Suprapubic skin (tissue), 4 donors: Measurements from ENCODE around the gene CHRDL2. TPM values are rescaled to one million over a fixed set of nuclear protein-coding genes. Genes with fewer than 3 reads are reported as not detected.

Source experiments
- DNase-seq, 2 donors: peaks; one replicate each; pipeline ENCODE4 v3.0.0-alpha.2; 2019; ENCODE audit warnings: low spot score in 2 of 2
- H3K27ac ChIP-seq: fragments of 200-600 bp; sonication (generic); one replicate; pipeline ENCODE4 v1.5.1; 2019
- H3K27me3 ChIP-seq: fragments of 200-600 bp; sonication (generic); one replicate; pipeline ENCODE4 v1.5.1; 2019
- H3K36me3 ChIP-seq: fragments of 200-600 bp; sonication (generic); one replicate; pipeline ENCODE4 v1.5.1; 2019
- H3K4me1 ChIP-seq: fragments of 200-600 bp; sonication (generic); one replicate; pipeline ENCODE4 v1.5.1; 2019
- H3K4me3 ChIP-seq: fragments of 200-600 bp; sonication (generic); one replicate; pipeline ENCODE4 v1.5.1; 2019; ENCODE audit warnings: mild to moderate bottlenecking
- H3K9me3 ChIP-seq: fragments of 200-600 bp; sonication (generic); one replicate; pipeline ENCODE4 v1.5.1; 2019
- CTCF ChIP-seq, 2 donors: fragments of 200-600 bp in 1 of 2; fragments of 450-650 bp in 1 of 2; sonication (generic) in 1 of 2; IDR thresholded peaks; one replicate each; pipeline ENCODE4 v1.5.1; 2016 to 2019; ENCODE audit warnings: antibody characterized with exemption in 2 of 2, mild to moderate bottlenecking in 1 of 2, moderate library complexity in 1 of 2
- EP300 ChIP-seq: sonication (generic); formaldehyde crosslinking; IDR thresholded peaks from one replicate; pipeline ENCODE4 v1.6.1; 2017; ENCODE audit warnings: antibody characterized with exemption
- POLR2A ChIP-seq, 2 donors: fragments of 450-650 bp; IDR thresholded peaks; one replicate each; pipeline ENCODE4 v1.6.1; 2017; ENCODE audit warnings: antibody characterized with exemption in 2 of 2, mild to moderate bottlenecking in 2 of 2, moderate library complexity in 2 of 2
- POLR2AphosphoS5 ChIP-seq, 3 donors: sonication (generic); formaldehyde crosslinking; IDR thresholded peaks; one replicate each; pipeline ENCODE4 v1.6.1; 2017; ENCODE audit warnings: antibody characterized with exemption in 3 of 3
- WGBS: methylation state at CpG from one replicate; pipeline ENCODE4 v1.1.5; 2018; 5-methylcytosine and 5-hydroxymethylcytosine counted together
- total RNA-seq, 4 donors: library from RNA; depleted of rRNA; stranded (reverse); fragments of >200 nt; gene quantifications; one replicate each; pipeline ENCODE4 v1.1.0, GENCODE V29; 2016

The CHRDL2 gene
- total RNA-seq, 4 donors from 2014 or later, result not detected

DNA sequence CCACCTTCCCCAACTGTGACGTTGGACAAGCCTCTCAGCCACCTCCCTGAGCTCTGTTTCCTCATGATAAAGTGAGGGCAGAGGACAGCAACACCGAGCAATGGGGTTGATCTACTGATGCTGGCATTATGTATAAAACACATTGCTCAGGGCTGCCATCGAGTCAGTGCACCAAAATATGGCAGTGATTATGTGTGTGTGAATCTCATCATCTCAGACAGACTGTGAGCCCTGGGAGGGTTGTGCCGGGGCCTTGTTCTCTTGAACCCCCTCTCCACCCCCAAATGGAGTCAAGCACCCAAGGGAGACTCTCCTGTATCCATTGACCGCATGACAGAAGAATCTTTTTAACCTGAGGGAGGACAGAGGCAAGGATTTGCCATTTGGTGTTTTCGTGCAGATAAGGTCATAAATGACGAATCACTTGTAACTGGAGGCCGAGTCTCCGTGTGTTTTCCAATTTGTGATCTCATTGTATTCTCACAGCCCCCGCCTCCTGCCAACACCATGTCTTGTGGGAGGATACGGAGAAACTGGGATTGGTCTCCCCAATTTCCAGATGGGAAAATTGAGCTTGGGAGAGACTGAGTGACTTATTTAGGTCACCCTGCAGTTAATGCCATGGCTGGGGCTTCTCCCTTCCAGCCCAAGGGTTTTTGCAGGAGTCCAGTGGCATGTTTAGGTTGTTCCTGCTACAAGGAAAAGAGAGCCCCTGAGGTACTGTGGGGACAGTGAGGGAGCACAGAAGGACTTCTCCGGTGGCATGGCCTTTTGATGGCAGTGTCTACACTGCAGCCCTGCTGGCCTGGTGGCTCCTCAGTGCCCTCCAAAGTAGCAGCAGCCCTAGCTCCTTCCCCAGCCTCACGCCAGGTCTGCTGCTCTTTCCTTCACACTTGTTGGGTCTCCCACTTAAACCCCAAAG, 52.4 kb downstream of the CHRDL2 start:
- peak in 1 of 2 donors; percentile 21 for DNase-seq
- TF ChIP-seq POLR2A (IDR thresholded peaks at IDR 0.05) (no peak), POLR2AphosphoS5 (IDR thresholded peaks at IDR 0.05) (no peak), EP300 (no peak)
- H3K36me3 ChIP-seq, result no peaks in the 10 kb centered on the region
- 72% methylated on average over 11 of the region's 13 CpGs for WGBS
- no peak overlapping the region for H3K27ac ChIP-seq
- no peaks in the 10 kb centered on the region for H3K9me3 ChIP-seq
- peaks cover 12% of the 10 kb centered on the region for H3K4me1 ChIP-seq
- no peaks in the 10 kb centered on the region for H3K27me3 ChIP-seq
- H3K4me3 ChIP-seq, result no peak overlapping the region

DNA sequence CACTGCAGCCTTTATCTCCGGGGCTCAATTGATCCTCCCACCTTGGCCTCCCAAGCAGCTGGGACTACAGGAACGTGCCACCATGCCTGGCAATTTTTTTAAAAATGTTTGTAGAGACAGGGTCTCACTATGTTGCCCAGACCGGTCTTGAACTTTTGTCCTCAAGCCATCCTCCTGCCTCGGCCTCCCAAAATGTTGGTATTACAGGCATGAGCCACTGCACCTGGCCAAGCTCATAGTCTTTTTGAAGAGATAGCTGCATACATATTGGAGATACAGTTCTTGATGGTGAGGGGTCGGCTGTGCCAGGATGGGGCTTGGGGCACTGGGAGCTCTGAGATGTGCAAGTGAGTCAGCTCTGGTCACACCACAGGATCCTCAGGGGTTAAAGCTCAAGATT, 53.2 kb downstream of the CHRDL2 start:
- Histone ChIP-seq H3K36me3 (no peaks in the 10 kb centered on the region), H3K27ac (no peak overlapping the region), H3K9me3 (no peaks in the 10 kb centered on the region), H3K27me3 (no peaks in the 10 kb centered on the region), H3K4me1 (peaks cover 4% of the 10 kb centered on the region), H3K4me3 (no peak overlapping the region)
- TF ChIP-seq CTCF (IDR thresholded peaks at IDR 0.05), result no peak
- DNase-seq, result no peak
- 97% methylated on average over 5 of the region's 5 CpGs for WGBS

DNA sequence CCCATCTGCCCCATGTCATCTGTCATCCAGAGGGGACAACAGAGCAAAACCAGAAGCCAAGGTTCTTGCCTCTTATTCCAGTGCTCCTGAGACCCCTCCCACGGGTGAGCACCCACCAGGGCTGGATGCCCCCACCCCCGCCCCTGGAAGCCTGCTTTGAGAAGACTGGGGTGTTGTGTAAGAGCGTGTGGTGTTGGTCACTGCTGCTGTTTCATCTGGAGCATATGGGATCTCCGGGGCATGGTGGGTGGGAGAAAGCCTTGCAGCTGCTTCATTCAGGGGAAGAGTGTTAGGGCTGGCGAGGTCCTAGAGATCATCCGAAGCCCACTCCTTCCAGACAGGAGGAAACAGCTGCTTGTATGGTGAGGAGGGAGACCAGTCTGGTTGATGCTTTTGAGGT, 54.1 kb downstream of the CHRDL2 start:
- TF ChIP-seq EP300 (no peak), POLR2A (IDR thresholded peaks at IDR 0.05) (no peak), CTCF (IDR thresholded peaks at IDR 0.05) (no peak), POLR2AphosphoS5 (IDR thresholded peaks at IDR 0.05) (no peak)
- Histone ChIP-seq H3K27me3 (no peaks in the 10 kb centered on the region), H3K27ac (no peak overlapping the region), H3K4me3 (no peak overlapping the region), H3K4me1 (no peaks in the 10 kb centered on the region), H3K9me3 (no peaks in the 10 kb centered on the region), H3K36me3 (no peaks in the 10 kb centered on the region)
- 66% methylated on average over 6 of the region's 6 CpGs for WGBS
- DNase-seq, result no peak

- DNase-seq, result no peak
- TF ChIP-seq POLR2AphosphoS5 (IDR thresholded peaks at IDR 0.05) (no peak), POLR2A (IDR thresholded peaks at IDR 0.05) (no peak), EP300 (no peak), CTCF (IDR thresholded peaks at IDR 0.05) (no peak)
- no peaks in the 10 kb centered on the region for H3K4me1 ChIP-seq
- WGBS, result 86% methylated on average over 5 of the region's 5 CpGs
- H3K9me3 ChIP-seq, result no peaks in the 10 kb centered on the region
- no peak overlapping the region for H3K27ac ChIP-seq
- H3K4me3 ChIP-seq, result no peak overlapping the region
- H3K36me3 ChIP-seq, result no peaks in the 10 kb centered on the region
- H3K27me3 ChIP-seq, result no peaks in the 10 kb centered on the region
Observed at GRCh38 chr11:74676596-74676995, 54.6 kb downstream of the CHRDL2 start.

DNA sequence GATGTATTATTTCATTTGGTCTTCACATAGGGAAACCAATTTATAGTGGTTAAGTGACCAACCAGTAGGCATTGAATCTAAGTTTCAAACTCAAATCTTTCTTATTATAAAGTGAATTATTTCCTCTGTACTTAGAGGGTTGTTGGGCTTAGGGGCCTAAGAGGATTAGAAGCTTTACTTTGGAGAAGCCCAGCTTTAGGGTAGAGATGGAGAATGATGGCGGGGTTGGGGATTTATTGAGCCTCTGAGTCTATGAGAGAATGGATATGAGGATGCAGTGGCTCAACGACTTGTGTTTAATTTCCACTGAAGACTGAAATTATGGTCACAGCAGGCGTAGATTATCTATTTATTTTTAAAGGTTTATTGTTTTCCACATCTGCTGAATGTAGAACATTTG, 55.5 kb downstream of the CHRDL2 start:
- H3K4me1 ChIP-seq, result no peaks in the 10 kb centered on the region
- no peak for DNase-seq
- H3K36me3 ChIP-seq, result no peaks in the 10 kb centered on the region
- H3K27ac ChIP-seq, result no peak overlapping the region
- 89% methylated on average over 3 of the region's 3 CpGs for WGBS
- H3K4me3 ChIP-seq, result no peak overlapping the region
- H3K9me3 ChIP-seq, result no peaks in the 10 kb centered on the region
- H3K27me3 ChIP-seq, result no peaks in the 10 kb centered on the region
- TF ChIP-seq POLR2A (IDR thresholded peaks at IDR 0.05), result no peak
- no peak for TF ChIP-seq CTCF (IDR thresholded peaks at IDR 0.05)
- no peak for TF ChIP-seq EP300
- no peak for TF ChIP-seq POLR2AphosphoS5 (IDR thresholded peaks at IDR 0.05)
